GM18951 (cell line): Measurements from ENCODE around the gene CAMK2B.

Source experiments
- POLR2A ChIP-seq: IDR thresholded peaks from 4 replicates; pipeline ENCODE4 v1.6.1; 2011; ENCODE audit warnings: mild to moderate bottlenecking; ENCODE audit not compliant: insufficient read length, insufficient read depth; ENCODE audit errors: extremely low read depth
- in situ Hi-C: fragments of 300-500 bp; cut with MboI; formaldehyde crosslinking; loops from one replicate; pipeline ENCODE4 v1.12.0; 2022; ENCODE audit warnings: low sequenced_read_pairs, mixed read lengths, inconsistent platforms; ENCODE audit not compliant: unreplicated experiment

The CAMK2B gene

DNA sequence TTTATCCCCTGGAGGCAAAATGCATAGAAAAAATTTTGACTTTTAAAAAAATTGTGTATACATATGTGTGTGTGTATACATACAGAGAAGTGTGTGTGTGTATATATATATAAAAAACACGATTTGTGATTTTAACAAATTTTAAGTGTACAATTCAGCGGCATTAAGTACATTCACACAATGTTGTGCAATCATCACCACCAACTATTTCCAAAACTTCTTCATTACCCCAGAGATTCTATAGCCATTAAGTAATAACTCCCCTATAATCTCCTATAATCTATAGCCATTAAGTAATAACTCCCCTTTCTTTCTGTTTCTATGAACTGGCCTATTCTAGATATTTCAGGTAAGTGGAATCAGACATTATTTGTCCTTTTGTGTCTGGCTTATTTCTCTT lies 20.7 kb upstream of the CAMK2B start:
- in situ Hi-C loops = no loop called here
- TF ChIP-seq POLR2A = no peak

- no peak for TF ChIP-seq POLR2A
- in situ Hi-C loops = no loop called here
These were observed 16.0 kb upstream of the CAMK2B start for GRCh38 chr7:44341401-44341800.

DNA sequence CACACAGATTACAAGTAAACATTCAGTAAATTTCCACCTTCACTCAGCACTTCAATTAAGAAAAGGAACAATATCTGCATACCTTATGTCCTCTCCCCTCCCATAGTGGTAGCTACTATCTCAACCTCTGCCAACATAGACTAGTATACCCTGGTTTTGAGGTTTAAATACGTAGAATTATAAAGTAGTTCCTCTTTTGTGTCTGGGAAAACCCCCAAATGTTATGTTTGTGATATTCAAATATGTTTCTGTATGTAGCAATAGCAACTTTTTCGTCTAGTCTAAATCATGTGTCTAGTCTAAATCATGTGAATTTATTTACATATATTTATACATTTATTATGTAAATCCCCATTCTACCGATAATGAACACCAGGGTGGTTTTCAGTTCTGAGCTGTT lies 13.2 kb upstream of the CAMK2B start:
- in situ Hi-C loops = no loop called here
- TF ChIP-seq POLR2A = no peak

- no peak for TF ChIP-seq POLR2A
- in situ Hi-C loops = no loop called here
These were observed 11.1 kb upstream of the CAMK2B start for GRCh38 chr7:44336491-44336890.

- in situ Hi-C loops = no loop called here
- TF ChIP-seq POLR2A = no peak
These were observed 9.8 kb upstream of the CAMK2B start for GRCh38 chr7:44335184-44335583.

DNA sequence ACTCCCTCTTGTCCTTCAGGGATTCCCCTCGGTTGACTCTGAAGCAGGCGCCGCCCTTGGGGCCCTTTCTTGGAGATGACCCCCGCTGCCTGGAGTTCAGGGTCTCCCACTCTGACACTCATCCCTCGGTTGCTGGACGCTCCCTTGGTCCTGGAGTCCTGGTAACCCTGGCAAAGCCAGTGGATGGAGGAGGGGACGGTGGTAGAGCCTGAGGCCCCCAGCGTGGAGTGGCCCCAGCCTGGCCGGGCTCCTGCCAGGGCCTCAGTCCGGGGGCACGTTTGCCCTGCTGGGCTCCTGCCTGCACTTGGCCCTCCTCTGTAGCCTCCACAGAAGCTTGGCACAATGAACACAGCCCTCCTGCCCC lies 9.3 kb upstream of the CAMK2B start:
- no peak for TF ChIP-seq POLR2A
- in situ Hi-C loops = no loop called here

GRCh38 chr7:44333911-44334733 lies 8.7 kb upstream of the CAMK2B start:
- no peak for TF ChIP-seq POLR2A
- in situ Hi-C loops = no loop called here

DNA sequence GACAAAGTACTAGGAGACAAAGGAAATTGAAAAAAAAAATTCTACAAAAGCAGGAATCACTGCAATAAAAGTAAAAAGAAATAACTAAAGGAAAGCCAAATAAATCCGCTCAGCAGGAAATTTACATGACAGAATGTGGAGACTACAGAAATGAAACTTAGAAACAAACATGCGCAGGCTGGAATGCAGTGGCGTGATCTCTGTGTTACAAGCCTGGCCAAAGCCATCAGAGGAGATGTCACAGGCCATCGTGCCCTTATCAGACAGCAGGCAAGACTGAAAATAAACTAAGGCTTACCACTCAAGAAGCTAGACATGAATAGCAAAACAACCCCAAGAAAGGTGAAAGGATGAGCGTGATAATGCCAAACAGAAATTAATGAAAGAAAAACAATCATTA lies 6.3 kb upstream of the CAMK2B start:
- no peak for TF ChIP-seq POLR2A
- in situ Hi-C loops = no loop called here

- in situ Hi-C loops = no loop called here
- no peak for TF ChIP-seq POLR2A
These were observed 4.9 kb upstream of the CAMK2B start for GRCh38 chr7:44330331-44330730.

- no peak for TF ChIP-seq POLR2A
- in situ Hi-C loops = no loop called here
These were observed 4.5 kb upstream of the CAMK2B start for GRCh38 chr7:44329888-44330287.

DNA sequence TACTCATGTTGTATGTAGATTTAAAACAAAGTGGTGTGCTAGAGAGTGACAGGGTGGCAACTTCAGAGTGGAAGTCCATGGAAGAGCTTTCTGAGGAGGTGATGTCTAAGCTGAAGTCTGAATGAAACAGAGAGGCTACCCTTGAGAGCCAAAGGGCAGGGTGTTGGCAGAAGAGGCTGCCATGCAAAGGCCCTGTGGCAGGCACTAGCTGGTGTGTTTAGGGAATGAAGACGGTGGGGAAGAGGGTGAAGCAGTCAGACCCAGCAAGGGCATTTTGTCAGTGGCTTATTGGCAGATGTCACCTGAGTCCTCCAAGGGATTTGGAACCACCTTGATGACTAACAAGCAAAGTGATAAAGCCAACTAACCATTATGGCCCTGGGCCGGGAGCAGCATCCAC lies 3.7 kb upstream of the CAMK2B start:
- TF ChIP-seq POLR2A = no peak

DNA sequence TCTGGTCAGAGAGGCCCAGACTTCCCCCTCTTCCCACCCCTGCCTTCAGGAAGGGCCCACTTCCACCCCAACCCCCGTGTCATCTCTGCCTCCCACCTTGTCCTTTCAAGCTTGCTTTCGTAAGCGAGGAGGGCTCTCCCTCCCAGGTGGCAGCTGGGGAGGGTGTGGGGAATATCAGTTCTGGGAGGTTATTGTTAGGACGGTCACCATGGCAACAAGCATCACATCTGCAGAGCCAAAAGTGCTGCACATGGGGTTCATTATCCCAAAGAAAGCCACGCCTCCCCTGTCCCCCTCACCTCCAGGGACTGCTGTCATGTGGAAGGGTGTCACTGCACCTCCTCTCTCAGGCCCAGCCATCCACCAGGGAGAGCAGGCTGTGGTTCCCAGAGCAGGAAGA lies 2.6 kb upstream of the CAMK2B start:
- in situ Hi-C loops = no loop called here
- TF ChIP-seq POLR2A = no peak

More for the DNA sequence above, 3.7 kb upstream of the CAMK2B start:
- in situ Hi-C loops = no loop called here

- in situ Hi-C loops = no loop called here
- no peak for TF ChIP-seq POLR2A
These were observed 1.1 kb upstream of the CAMK2B start for GRCh38 chr7:44326261-44327125.

- in situ Hi-C loops = no loop called here
- TF ChIP-seq POLR2A = no peak
These were observed 432 bp upstream of the CAMK2B start for GRCh38 chr7:44325811-44326241.
